Fibroblast of skin of abdomen (primary cell): ENCODE results near the gene KIF16B.
"Not testable (repeated sequence)": the region's sequence is repeated elsewhere in the genome, so short reads cannot be mapped to it uniquely, and the experiment has no call there.

Experiments used
- DNase-seq: peaks from one replicate; pipeline ENCODE4 v3.0.0-alpha.2; 2013

Gene KIF16B

GRCh38 chr20:16246291-16246690, 327.0 kb downstream of the KIF16B start:
- DNase-seq = no peak

DNA sequence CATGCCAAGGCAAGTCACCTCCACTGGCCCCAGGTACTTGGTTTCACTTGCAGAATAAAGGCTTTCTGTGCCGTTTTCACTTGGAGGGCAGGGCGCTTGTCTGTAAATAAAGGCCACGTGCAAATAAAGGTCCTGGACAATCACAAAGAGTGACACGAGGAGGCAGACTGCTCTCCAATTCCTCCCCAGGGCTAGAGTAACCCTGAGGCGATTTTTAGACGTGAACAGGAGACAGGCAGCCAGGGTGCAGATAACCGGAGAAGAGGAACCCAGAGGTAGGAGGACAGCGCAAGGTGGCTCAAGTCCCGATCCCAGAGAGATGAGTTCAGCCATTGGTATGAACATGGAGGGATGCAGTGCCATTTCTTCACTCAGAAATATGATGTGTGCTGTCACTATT, 327.4 kb downstream of the KIF16B start:
- no peak for DNase-seq

DNA sequence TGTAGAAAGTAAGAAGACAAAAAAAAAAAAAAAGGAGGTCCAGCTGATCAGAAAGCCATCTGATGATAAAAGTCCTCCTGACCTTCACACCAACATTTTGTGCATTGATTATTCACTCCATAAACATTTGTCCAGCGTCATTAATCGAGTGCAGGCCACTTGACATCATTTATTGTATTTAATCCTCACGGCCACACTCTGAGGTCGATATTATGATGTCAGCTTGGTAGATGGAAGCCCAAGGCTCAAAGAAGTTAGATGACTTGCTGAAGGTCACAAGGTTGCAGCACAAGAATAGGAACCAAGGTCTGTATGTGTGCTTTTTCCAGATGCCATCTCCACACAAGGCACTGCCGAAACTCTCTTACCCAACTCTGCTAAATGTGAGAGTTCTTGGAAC, 328.4 kb downstream of the KIF16B start:
- no peak for DNase-seq

DNA sequence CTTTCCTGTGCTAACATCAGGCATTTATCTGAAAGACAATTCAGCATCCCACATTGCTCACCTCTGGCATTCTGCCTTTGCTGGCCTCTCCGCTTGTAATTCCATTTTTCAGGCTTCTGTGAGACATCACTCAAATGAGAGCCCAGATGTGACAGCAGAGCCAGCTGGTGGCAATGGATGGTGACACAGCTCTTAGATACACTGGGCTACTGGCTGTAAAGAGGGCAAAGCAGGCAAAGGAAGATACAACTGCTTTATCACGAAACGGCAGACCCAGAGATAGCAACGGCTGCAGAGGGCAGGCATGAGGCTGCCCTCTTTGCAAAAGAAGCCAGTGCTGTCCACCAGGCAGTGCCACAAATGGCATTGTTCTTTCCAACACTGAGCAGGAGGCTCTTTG, 329.8 kb downstream of the KIF16B start:
- DNase-seq = no peak

DNA sequence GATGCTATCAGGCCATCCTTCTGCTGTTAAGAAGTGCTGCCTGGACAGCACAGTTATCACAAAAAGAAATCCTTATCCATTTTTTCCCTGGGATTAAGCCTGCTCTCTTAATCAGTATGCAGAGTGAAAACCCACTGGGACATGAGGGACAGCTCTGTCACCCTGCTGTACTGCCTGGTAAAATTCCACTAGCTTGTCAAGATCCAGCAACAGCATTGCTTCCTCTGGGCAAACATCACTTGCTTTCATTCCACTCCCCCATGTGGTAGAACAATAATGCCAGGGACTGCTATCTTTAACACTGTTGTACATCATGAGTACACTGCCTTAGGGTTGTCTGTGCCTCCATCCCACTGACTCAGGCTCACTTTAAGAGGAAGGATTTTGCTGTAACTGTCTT, 331.3 kb downstream of the KIF16B start:
- DNase-seq = no peak

DNA sequence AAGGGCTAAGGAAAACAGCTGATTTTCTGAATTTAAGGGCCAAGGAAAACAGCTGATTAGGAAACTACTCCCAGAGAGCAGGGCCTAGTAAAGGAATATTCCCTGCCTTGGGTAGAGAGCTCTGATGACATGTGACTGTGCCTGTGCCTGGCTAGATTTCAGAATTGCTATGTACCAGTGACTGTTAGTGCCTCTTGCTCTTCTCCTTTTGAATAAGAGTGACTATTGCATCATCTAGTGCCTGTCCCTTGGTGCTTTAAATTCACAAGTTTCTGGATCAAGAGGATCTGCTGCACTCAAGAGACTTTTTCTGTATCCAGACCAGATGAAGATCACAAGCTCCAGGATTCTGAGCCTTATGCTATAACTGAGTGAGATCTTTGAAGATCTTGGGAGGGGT, 332.9 kb downstream of the KIF16B start:
- no peak for DNase-seq

DNA sequence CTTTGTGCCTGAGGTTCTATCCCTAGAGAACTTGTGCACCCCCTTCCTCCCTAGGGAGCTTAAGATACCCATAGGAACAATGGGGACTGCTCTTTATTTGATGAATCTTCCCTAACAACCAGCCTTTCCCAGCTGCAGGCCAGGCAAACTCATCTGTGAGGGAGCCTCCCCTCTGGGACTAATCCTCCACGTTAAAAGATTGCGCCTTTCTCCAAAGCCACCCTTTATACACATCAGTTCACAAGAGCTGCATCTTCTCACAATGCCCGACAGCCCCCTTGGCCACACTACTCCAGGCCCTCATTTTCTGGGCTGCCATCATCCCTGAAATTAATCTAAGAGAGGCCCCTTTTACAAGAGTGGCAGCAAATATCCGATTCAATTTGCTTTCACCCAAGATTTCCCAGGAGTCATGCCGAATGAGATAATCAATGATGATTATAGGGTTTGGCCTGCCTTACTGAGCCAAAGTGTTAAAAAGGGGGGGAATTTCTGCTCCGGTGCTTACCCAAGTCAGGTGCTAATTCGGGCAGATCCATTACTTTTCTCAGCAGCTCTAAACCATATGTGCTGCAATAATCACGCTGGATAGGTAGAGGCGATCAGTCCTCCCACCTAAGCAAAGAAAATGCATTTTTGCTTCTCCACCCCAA, 336.5 kb downstream of the KIF16B start:
- no peak for DNase-seq

DNA sequence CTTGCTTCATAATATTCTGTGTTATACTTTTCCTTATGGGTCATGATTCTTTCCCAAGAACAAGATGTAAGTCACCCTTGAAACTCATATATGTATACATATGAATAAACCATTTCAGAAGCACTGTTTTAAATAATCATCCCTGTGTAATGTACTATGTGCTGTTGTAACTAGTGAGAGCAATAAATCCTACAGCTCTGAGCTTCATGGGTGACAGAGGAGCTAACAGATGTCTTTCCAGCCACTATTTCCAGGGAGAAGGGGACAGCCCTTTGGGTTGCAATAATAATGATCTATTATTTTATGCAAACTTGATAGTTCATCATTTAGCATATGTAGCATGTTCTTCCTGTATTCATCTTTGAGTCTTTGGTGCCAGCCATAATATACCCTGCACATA, 342.8 kb downstream of the KIF16B start:
- no peak for DNase-seq

DNA sequence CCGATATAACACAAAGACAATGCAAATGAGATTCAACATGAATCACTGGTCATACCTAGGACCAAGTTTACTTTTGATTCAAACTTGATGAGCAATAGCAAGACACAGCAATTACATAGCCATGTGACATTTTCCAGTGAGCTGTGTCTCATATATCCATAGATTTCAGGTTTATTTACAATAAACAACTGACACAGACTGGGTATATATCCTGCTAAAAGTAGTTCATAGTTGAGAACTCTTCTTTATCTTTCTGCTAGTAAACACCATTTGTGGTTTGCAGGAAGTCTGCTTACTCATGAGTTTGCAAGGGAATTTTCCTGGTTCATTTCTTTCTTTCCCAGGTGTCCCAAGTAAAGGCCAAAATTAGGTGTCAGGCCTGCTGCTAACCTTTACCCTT, 343.4 kb downstream of the KIF16B start:
- DNase-seq = no peak

DNA sequence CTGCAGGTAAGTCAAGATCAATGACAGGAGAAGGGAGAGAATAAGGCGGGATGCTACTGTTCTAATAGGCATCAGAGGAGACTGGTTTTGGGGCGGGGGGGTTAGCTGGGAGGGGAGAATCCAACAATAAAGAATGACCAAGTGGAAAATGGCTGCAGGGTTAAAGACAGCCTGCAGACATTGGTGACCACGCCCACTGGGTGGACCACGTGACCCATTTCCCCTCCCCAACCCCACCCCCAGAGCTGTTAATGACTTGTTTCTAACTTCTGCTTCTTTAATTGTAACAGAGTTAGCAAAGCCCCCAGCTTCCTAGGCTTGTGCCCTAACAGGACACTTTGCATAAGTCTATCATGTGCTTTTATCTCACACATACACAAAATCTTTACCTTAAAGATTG, 344.5 kb downstream of the KIF16B start:
- DNase-seq = no peak

GRCh38 chr20:16226961-16227360, 346.3 kb downstream of the KIF16B start:
- DNase-seq = not testable (repeated sequence)

GRCh38 chr20:16224836-16225235, 348.4 kb downstream of the KIF16B start:
- no peak for DNase-seq

DNA sequence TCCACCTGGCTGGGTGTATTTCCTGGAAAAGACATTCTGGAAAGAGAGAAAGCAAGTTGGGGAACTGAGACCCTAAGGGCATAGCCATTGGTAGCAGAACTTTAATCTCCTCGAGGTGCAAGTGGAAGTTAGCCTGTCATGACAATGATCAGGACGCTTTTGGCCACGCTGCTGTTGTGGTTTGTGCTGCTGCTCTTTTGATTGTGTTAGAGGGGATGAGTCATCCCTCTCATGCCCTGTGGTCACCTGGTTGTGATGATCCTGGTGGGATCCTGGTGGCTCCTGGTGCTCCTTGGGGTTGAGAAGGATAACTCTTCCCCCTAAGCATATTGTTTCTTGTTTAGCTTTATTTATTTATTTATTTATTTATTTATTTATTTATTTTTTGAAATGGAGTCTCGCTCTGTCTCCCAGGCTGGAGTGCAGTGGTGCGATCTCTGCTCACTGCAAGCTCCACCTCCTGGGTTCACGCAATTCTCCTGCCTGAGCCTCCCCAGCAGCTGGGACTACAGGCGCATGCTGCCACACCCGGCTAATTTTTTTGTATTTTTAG, 350.3 kb downstream of the KIF16B start:
- no peak for DNase-seq
